Measurements from ENCODE around the gene CADPS. TPM values are rescaled to one million over a fixed set of nuclear protein-coding genes. Genes with fewer than 3 reads are reported as not detected.

The CADPS gene
- total RNA-seq, 1 experiment from 2014 or later, result not detected

- ATAC-seq (no peak), DNase-seq (ENCODE audit: low read depth, low spot score) (no peak)
- H3K27ac ChIP-seq (ENCODE audit: low read length), result no peak overlapping the region
- no peaks in the 10 kb centered on the region for H3K9me3 ChIP-seq (ENCODE audit: control insufficient read depth, insufficient read depth, low read depth, low read length)
- no peaks in the 10 kb centered on the region for H3K27me3 ChIP-seq (ENCODE audit: control insufficient read depth, insufficient read depth, low read length)
- ChIA-PET CTCF (no interaction called here), POLR2A (no interaction called here)
- in situ Hi-C loops (cut with HindIII; ENCODE audit: low pct_unique_long_range_greater_than_20kb, low sequenced_read_pairs), result no loop called here
- no TSS peak for BruUV-seq (replicated peaks)
- H3K36me3 ChIP-seq (ENCODE audit: control insufficient read depth, insufficient read depth, low read length), result no peaks in the 10 kb centered on the region
- H3K4me3 ChIP-seq (ENCODE audit: low read depth in 2 of 2, low read length in 2 of 2), result no peak overlapping the region
- H3K4me1 ChIP-seq (ENCODE audit: control insufficient read depth, insufficient read depth, low read length), result no peaks in the 10 kb centered on the region
- intact Hi-C loops (cut with micrococcal nuclease; ENCODE audit: unreplicated experiment), result no loop called here
- TF ChIP-seq SIN3A (IDR thresholded peaks at IDR 0.05; ENCODE audit: borderline replicate concordance, insufficient read depth, low read depth, low read length) (no peak), TCF7L2 (IDR thresholded peaks at IDR 0.05; ENCODE audit: low read depth, low read length) (no peak), POLR2AphosphoS5 (IDR thresholded peaks at IDR 0.05; ENCODE audit: low read depth, low read length) (no peak), REST (IDR thresholded peaks at IDR 0.05; ENCODE audit: insufficient read depth in 1 of 2, low read depth in 2 of 2, low read length in 1 of 2) (no peak), CTCF (IDR thresholded peaks at IDR 0.05) (no peak)
These were observed 300.8 kb downstream of the CADPS start for GRCh38 chr3:62574266-62574898.

- Histone ChIP-seq H3K36me3 (ENCODE audit: control insufficient read depth, insufficient read depth, low read length) (no peaks in the 10 kb centered on the region), H3K27me3 (ENCODE audit: control insufficient read depth, insufficient read depth, low read length) (no peaks in the 10 kb centered on the region), H3K4me1 (ENCODE audit: control insufficient read depth, insufficient read depth, low read length) (no peaks in the 10 kb centered on the region), H3K27ac (ENCODE audit: low read length) (no peak overlapping the region), H3K4me3 (ENCODE audit: low read depth in 2 of 2, low read length in 2 of 2) (no peak overlapping the region), H3K9me3 (ENCODE audit: control insufficient read depth, insufficient read depth, low read depth, low read length) (no peaks in the 10 kb centered on the region)
- in situ Hi-C loops (cut with HindIII; ENCODE audit: low pct_unique_long_range_greater_than_20kb, low sequenced_read_pairs), result no loop called here
- no peak for DNase-seq (ENCODE audit: low read depth, low spot score)
- TF ChIP-seq TCF7L2 (IDR thresholded peaks at IDR 0.05; ENCODE audit: low read depth, low read length), result no peak
- no peak for TF ChIP-seq REST (IDR thresholded peaks at IDR 0.05; ENCODE audit: insufficient read depth in 1 of 2, low read depth in 2 of 2, low read length in 1 of 2)
- TF ChIP-seq SIN3A (IDR thresholded peaks at IDR 0.05; ENCODE audit: borderline replicate concordance, insufficient read depth, low read depth, low read length), result no peak
- no peak for TF ChIP-seq CTCF (IDR thresholded peaks at IDR 0.05)
- no peak for TF ChIP-seq POLR2AphosphoS5 (IDR thresholded peaks at IDR 0.05; ENCODE audit: low read depth, low read length)
- no TSS peak for BruUV-seq (replicated peaks)
- CTCF ChIA-PET, result no interaction called here
- no peak for ATAC-seq
- POLR2A ChIA-PET, result interaction anchor here (0.7 kb wide), 1 partner anchor 37 kb away, joined by 3 read pairs; no protein-coding TSS in a partner anchor
- intact Hi-C loops (cut with micrococcal nuclease; ENCODE audit: unreplicated experiment), result no loop called here
These were observed 303.3 kb downstream of the CADPS start for GRCh38 chr3:62571916-62572315.
